NT2/D1 (cell line): ENCODE results near the gene DUS1L.

ENCODE experiments used
- YY1 ChIP-seq: IDR thresholded peaks from 2 replicates; pipeline ENCODE4 v1.6.1; 2011; ENCODE audit not compliant: insufficient read length, insufficient read depth
- ZNF274 ChIP-seq: IDR thresholded peaks from 2 replicates; pipeline ENCODE4 v1.6.1; 2011; ENCODE audit warnings: mild to moderate bottlenecking, low read depth, low read length

- no peak for TF ChIP-seq ZNF274
- no peak for TF ChIP-seq YY1
Observed at GRCh38 chr17:82100502-82101298, 35.1 kb upstream of the DUS1L start.
